HEK293 (cell line): ENCODE measurements around the gene MNX1.

ENCODE experiments used
- BCL11B ChIP-seq: fragments of 450-650 bp; formaldehyde crosslinking; IDR thresholded peaks from 2 replicates; pipeline ENCODE4 v1.5.1; 2016; ENCODE audit warnings: low read depth, missing biosample characterization, missing genetic modification characterization
- GFI1B ChIP-seq: fragments of 450-650 bp; formaldehyde crosslinking; IDR thresholded peaks from 2 replicates; pipeline ENCODE4 v1.5.1; 2016; ENCODE audit warnings: missing biosample characterization, missing genetic modification characterization
- GLIS1 ChIP-seq: fragments of 450-650 bp; formaldehyde crosslinking; IDR thresholded peaks from 2 replicates; pipeline ENCODE4 v1.5.1; 2016; ENCODE audit warnings: missing biosample characterization, missing genetic modification characterization
- HOXD13 ChIP-seq: sonication (generic); formaldehyde crosslinking; IDR thresholded peaks from 2 replicates; pipeline ENCODE4 v1.8.0; 2022; ENCODE audit warnings: missing genetic modification reagents, borderline replicate concordance
- KLF8 ChIP-seq: fragments of 450-650 bp; formaldehyde crosslinking; IDR thresholded peaks from 2 replicates; pipeline ENCODE4 v1.5.1; 2016; ENCODE audit warnings: missing biosample characterization, missing genetic modification characterization
- KLF9 ChIP-seq: fragments of 450-650 bp; formaldehyde crosslinking; IDR thresholded peaks from 2 replicates; pipeline ENCODE4 v1.5.1; 2016; ENCODE audit warnings: missing biosample characterization, missing genetic modification characterization, low read depth
- OSR2 ChIP-seq: fragments of 450-650 bp; formaldehyde crosslinking; IDR thresholded peaks from 2 replicates; pipeline ENCODE4 v1.5.1; 2016; ENCODE audit warnings: missing biosample characterization, missing genetic modification characterization
- SALL2 ChIP-seq: fragments of 450-650 bp; formaldehyde crosslinking; IDR thresholded peaks from 2 replicates; pipeline ENCODE4 v1.5.0; 2017; ENCODE audit warnings: missing biosample characterization, mild to moderate bottlenecking, missing genetic modification characterization, borderline replicate concordance
- SCRT2 ChIP-seq: fragments of 450-650 bp; formaldehyde crosslinking; IDR thresholded peaks from 2 replicates; pipeline ENCODE4 v1.5.1; 2016; ENCODE audit warnings: missing biosample characterization, missing genetic modification characterization
- YY1 ChIP-seq: fragments of 450-650 bp; formaldehyde crosslinking; IDR thresholded peaks from 2 replicates; pipeline ENCODE4 v1.5.1; 2018; ENCODE audit warnings: missing biosample characterization, missing genetic modification characterization
- ZEB2 ChIP-seq: fragments of 450-650 bp; formaldehyde crosslinking; IDR thresholded peaks from 2 replicates; pipeline ENCODE4 v1.5.1; 2016; ENCODE audit warnings: missing biosample characterization, missing genetic modification characterization
- ZFP3 ChIP-seq: fragments of 450-650 bp; formaldehyde crosslinking; IDR thresholded peaks from 2 replicates; pipeline ENCODE4 v1.5.1; 2016; ENCODE audit warnings: low read depth, missing biosample characterization, missing genetic modification characterization
- ZNF133 ChIP-seq: fragments of 450-650 bp; formaldehyde crosslinking; IDR thresholded peaks from 2 replicates; pipeline ENCODE4 v1.5.1; 2016; ENCODE audit warnings: missing biosample characterization, missing genetic modification characterization
- ZNF140 ChIP-seq: fragments of 450-650 bp; formaldehyde crosslinking; IDR thresholded peaks from 2 replicates; pipeline ENCODE4 v1.5.1; 2016; ENCODE audit warnings: missing biosample characterization, missing genetic modification characterization
- ZNF184 ChIP-seq: fragments of 450-650 bp; IDR thresholded peaks from 2 replicates; pipeline ENCODE4 v1.5.1; 2018; ENCODE audit warnings: missing biosample characterization, mild to moderate bottlenecking, missing genetic modification characterization
- ZNF19 ChIP-seq: fragments of 450-650 bp; formaldehyde crosslinking; IDR thresholded peaks from 2 replicates; pipeline ENCODE4; 2016; ENCODE audit warnings: missing biosample characterization, missing genetic modification characterization, low read depth
- ZNF202 ChIP-seq: fragments of 450-650 bp; formaldehyde crosslinking; IDR thresholded peaks from 2 replicates; pipeline ENCODE4 v1.5.1; 2016; ENCODE audit warnings: missing biosample characterization, missing genetic modification characterization, borderline replicate concordance
- ZNF335 ChIP-seq: fragments of 450-650 bp; formaldehyde crosslinking; conservative IDR thresholded peaks from 2 replicates; pipeline ENCODE4 v1.5.1; 2016; ENCODE audit warnings: missing biosample characterization, missing genetic modification characterization
- ZNF354C ChIP-seq: fragments of 450-650 bp; formaldehyde crosslinking; IDR thresholded peaks from 2 replicates; pipeline ENCODE4 v1.5.1; 2016; ENCODE audit warnings: missing biosample characterization, missing genetic modification characterization, low read depth, borderline replicate concordance
- ZNF391 ChIP-seq: fragments of 450-650 bp; formaldehyde crosslinking; IDR thresholded peaks from 2 replicates; pipeline ENCODE4 v1.5.1; 2016; ENCODE audit warnings: low read depth, missing biosample characterization, missing genetic modification characterization, borderline replicate concordance
- ZNF416 ChIP-seq: fragments of 450-650 bp; formaldehyde crosslinking; IDR thresholded peaks from 2 replicates; pipeline ENCODE4 v1.5.1; 2016; ENCODE audit warnings: missing biosample characterization, missing genetic modification characterization
- ZNF433 ChIP-seq: fragments of 450-650 bp; formaldehyde crosslinking; IDR thresholded peaks from 2 replicates; pipeline ENCODE4 v1.5.1; 2016; ENCODE audit warnings: missing biosample characterization, missing genetic modification characterization, low read depth
- ZNF473 ChIP-seq: fragments of 450-650 bp; formaldehyde crosslinking; IDR thresholded peaks from 2 replicates; pipeline ENCODE4 v1.5.1; 2017; ENCODE audit warnings: missing biosample characterization, missing genetic modification characterization
- ZNF544 ChIP-seq: fragments of 450-650 bp; formaldehyde crosslinking; IDR thresholded peaks from 2 replicates; pipeline ENCODE4 v1.5.0; 2017; ENCODE audit warnings: missing biosample characterization, missing genetic modification characterization
- ZNF600 ChIP-seq: fragments of 450-650 bp; formaldehyde crosslinking; IDR thresholded peaks from 2 replicates; pipeline ENCODE4 v1.5.1; 2016; ENCODE audit warnings: missing biosample characterization, missing genetic modification characterization
- ZNF621 ChIP-seq: fragments of 450-650 bp; formaldehyde crosslinking; IDR thresholded peaks from 2 replicates; pipeline ENCODE4 v1.5.1; 2017; ENCODE audit warnings: missing biosample characterization, missing genetic modification characterization
- ZNF830 ChIP-seq: fragments of 450-650 bp; IDR thresholded peaks from 2 replicates; pipeline ENCODE4 v1.5.0; 2018; ENCODE audit warnings: missing biosample characterization, missing genetic modification characterization, low read depth, mild to moderate bottlenecking, moderate library complexity
- TF ChIP-seq, protein P1 (sequence below): fragments of 450-650 bp; formaldehyde crosslinking; IDR thresholded peaks from 2 replicates; pipeline ENCODE4 v1.5.0; 2017; ENCODE audit warnings: missing biosample characterization, missing genetic modification characterization, borderline replicate concordance
- TF ChIP-seq, protein P2 (sequence below): fragments of 450-650 bp; formaldehyde crosslinking; IDR thresholded peaks from 2 replicates; pipeline ENCODE4 v1.5.1; 2016; ENCODE audit warnings: missing biosample characterization, missing genetic modification characterization
- TF ChIP-seq, protein P3 (sequence below): fragments of 450-650 bp; IDR thresholded peaks from 2 replicates; pipeline ENCODE4 v1.5.1; 2018; ENCODE audit warnings: missing biosample characterization, mild to moderate bottlenecking, missing genetic modification characterization
- TF ChIP-seq, protein P4 (sequence below): fragments of 450-650 bp; formaldehyde crosslinking; IDR thresholded peaks from 2 replicates; pipeline ENCODE4 v1.5.1; 2016; ENCODE audit warnings: missing biosample characterization, missing genetic modification characterization
- TF ChIP-seq, protein P5 (sequence below): fragments of 450-650 bp; formaldehyde crosslinking; IDR thresholded peaks from 2 replicates; pipeline ENCODE4 v1.5.1; 2016; ENCODE audit warnings: missing biosample characterization, missing genetic modification characterization

Gene MNX1

DNA sequence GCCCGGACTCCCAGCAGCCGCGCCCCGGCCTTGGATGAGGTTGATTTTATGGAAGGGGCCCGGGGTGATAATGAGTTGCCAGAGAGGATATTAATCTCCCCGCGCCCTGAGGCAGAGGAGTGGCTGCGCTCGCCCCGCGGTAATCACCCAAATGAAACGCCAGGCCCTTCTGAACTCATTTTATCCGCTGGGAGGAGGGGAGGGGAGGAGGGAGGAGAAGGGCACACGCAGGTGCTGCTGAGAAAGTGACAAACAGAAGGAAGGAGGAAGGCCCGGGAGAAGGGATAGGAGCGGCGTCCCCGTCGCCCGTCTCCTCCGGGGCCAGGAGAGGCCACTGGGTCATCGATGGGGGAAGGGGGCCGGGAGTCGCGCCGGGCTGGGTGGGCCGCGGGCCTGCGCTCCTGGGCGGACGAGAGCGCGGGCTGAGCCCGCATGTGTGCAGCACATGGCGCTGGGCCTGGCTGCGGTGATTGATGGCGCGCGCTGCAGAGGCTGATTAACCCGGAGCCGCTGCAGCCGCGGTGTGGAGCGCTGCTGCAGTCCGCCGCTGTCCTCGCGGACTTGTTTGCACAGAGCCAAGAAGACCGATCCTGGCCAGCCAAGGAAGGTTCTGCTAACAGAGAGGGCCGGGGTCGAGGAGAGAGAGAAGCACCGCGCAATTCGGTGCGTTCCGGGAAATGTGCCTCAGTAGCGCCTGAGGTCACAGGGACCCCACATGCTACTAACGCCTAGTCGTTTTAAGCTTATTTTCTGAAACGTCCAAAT, 6.5 kb downstream of the MNX1 start (continued):
- TF ChIP-seq BCL11B (tag by site-specific recombination): no peak
- TF ChIP-seq SALL2 (tag by site-specific recombination): no peak
- no peak for TF ChIP-seq ZNF600
- no peak for TF ChIP-seq ZNF416 (tag by site-specific recombination)
- TF ChIP-seq, protein P1, sequence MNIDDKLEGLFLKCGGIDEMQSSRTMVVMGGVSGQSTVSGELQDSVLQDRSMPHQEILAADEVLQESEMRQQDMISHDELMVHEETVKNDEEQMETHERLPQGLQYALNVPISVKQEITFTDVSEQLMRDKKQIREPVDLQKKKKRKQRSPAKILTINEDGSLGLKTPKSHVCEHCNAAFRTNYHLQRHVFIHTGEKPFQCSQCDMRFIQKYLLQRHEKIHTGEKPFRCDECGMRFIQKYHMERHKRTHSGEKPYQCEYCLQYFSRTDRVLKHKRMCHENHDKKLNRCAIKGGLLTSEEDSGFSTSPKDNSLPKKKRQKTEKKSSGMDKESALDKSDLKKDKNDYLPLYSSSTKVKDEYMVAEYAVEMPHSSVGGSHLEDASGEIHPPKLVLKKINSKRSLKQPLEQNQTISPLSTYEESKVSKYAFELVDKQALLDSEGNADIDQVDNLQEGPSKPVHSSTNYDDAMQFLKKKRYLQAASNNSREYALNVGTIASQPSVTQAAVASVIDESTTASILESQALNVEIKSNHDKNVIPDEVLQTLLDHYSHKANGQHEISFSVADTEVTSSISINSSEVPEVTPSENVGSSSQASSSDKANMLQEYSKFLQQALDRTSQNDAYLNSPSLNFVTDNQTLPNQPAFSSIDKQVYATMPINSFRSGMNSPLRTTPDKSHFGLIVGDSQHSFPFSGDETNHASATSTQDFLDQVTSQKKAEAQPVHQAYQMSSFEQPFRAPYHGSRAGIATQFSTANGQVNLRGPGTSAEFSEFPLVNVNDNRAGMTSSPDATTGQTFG: no peak
- TF ChIP-seq ZNF140 (tag by site-specific recombination): no peak
- TF ChIP-seq GFI1B (tag by site-specific recombination): no peak
- no peak for TF ChIP-seq ZNF354C (tag by site-specific recombination)
- no peak for TF ChIP-seq ZNF19
- TF ChIP-seq ZNF621 (tag by site-specific recombination): no peak
- no peak for TF ChIP-seq HOXD13
- TF ChIP-seq ZEB2: peak; percentile 54
- peak; percentile 86 for TF ChIP-seq ZNF202 (tag by site-specific recombination)
- TF ChIP-seq, protein P2, sequence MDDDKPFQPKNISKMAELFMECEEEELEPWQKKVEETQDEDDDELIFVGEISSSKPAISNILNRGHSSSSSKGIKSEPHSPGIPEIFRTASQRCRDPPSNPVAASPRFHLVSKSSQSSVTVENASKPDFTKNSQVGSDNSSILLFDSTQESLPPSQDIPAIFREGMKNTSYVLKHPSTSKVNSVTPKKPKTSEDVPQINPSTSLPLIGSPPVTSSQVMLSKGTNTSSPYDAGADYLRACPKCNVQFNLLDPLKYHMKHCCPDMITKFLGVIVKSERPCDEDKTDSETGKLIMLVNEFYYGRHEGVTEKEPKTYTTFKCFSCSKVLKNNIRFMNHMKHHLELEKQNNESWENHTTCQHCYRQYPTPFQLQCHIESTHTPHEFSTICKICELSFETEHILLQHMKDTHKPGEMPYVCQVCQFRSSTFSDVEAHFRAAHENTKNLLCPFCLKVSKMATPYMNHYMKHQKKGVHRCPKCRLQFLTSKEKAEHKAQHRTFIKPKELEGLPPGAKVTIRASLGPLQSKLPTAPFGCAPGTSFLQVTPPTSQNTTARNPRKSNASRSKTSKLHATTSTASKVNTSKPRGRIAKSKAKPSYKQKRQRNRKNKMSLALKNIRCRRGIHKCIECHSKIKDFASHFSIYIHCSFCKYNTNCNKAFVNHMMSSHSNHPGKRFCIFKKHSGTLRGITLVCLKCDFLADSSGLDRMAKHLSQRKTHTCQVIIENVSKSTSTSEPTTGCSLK (tag by site-specific recombination): no peak
- TF ChIP-seq, protein P3, sequence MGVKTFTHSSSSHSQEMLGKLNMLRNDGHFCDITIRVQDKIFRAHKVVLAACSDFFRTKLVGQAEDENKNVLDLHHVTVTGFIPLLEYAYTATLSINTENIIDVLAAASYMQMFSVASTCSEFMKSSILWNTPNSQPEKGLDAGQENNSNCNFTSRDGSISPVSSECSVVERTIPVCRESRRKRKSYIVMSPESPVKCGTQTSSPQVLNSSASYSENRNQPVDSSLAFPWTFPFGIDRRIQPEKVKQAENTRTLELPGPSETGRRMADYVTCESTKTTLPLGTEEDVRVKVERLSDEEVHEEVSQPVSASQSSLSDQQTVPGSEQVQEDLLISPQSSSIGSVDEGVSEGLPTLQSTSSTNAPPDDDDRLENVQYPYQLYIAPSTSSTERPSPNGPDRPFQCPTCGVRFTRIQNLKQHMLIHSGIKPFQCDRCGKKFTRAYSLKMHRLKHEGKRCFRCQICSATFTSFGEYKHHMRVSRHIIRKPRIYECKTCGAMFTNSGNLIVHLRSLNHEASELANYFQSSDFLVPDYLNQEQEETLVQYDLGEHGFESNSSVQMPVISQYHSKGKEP: peak; percentile 77
- TF ChIP-seq ZNF544 (tag by site-specific recombination): no peak
- TF ChIP-seq SCRT2: no peak
- no peak for TF ChIP-seq ZNF184 (tag by site-specific recombination)
- TF ChIP-seq ZFP3 (tag by site-specific recombination): no peak
- TF ChIP-seq GLIS1 (tag by site-specific recombination): peak; percentile 10; the same call in 1 of the 2 replicates
- no peak for TF ChIP-seq ZNF391
- no peak for TF ChIP-seq KLF8 (tag by site-specific recombination)
- no peak for TF ChIP-seq YY1
- TF ChIP-seq ZNF433: no peak
- TF ChIP-seq, protein P4, sequence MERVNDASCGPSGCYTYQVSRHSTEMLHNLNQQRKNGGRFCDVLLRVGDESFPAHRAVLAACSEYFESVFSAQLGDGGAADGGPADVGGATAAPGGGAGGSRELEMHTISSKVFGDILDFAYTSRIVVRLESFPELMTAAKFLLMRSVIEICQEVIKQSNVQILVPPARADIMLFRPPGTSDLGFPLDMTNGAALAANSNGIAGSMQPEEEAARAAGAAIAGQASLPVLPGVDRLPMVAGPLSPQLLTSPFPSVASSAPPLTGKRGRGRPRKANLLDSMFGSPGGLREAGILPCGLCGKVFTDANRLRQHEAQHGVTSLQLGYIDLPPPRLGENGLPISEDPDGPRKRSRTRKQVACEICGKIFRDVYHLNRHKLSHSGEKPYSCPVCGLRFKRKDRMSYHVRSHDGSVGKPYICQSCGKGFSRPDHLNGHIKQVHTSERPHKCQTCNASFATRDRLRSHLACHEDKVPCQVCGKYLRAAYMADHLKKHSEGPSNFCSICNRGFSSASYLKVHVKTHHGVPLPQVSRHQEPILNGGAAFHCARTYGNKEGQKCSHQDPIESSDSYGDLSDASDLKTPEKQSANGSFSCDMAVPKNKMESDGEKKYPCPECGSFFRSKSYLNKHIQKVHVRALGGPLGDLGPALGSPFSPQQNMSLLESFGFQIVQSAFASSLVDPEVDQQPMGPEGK: peak; percentile 50
- TF ChIP-seq OSR2 (tag by site-specific recombination): peak; percentile 95
- TF ChIP-seq KLF9 (tag by site-specific recombination): no peak
- no peak for TF ChIP-seq ZNF830
- TF ChIP-seq, protein P5, sequence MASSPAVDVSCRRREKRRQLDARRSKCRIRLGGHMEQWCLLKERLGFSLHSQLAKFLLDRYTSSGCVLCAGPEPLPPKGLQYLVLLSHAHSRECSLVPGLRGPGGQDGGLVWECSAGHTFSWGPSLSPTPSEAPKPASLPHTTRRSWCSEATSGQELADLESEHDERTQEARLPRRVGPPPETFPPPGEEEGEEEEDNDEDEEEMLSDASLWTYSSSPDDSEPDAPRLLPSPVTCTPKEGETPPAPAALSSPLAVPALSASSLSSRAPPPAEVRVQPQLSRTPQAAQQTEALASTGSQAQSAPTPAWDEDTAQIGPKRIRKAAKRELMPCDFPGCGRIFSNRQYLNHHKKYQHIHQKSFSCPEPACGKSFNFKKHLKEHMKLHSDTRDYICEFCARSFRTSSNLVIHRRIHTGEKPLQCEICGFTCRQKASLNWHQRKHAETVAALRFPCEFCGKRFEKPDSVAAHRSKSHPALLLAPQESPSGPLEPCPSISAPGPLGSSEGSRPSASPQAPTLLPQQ (tag by site-specific recombination): no peak
- TF ChIP-seq ZNF335 (tag by site-specific recombination): no peak
- no peak for TF ChIP-seq ZNF133 (tag by site-specific recombination)
- TF ChIP-seq ZNF473 (tag by site-specific recombination): no peak
